H9 (cell line): ENCODE measurements around the gene PCDHB8. TPM values are rescaled to one million over a fixed set of nuclear protein-coding genes. Genes with fewer than 3 reads are reported as not detected.
"Not testable (repeated sequence)": the region's sequence is repeated elsewhere in the genome, so short reads cannot be mapped to it uniquely, and the experiment has no call there.

ENCODE experiments used
- DNase-seq: peaks from one replicate; pipeline ENCODE4 v3.0.0-alpha.2; 2017
- H2AFZ ChIP-seq: one replicate; pipeline ENCODE4 v1.6.1; 2013; ENCODE audit warnings: mild to moderate bottlenecking, low read length, control low read depth, moderate library complexity
- H2AK5ac ChIP-seq: 2 replicates; pipeline ENCODE4 v1.6.1; 2013; ENCODE audit warnings: low read length, control low read depth, mixed read lengths; ENCODE audit not compliant: insufficient read length
- H2BK120ac ChIP-seq: one replicate; pipeline ENCODE4 v1.6.1; 2013; ENCODE audit warnings: low read depth, mild to moderate bottlenecking, low read length, control low read depth, inconsistent platforms; ENCODE audit not compliant: poor library complexity, severe bottlenecking
- H2BK12ac ChIP-seq: 2 replicates; pipeline ENCODE4 v1.6.1; 2013; ENCODE audit warnings: low read length, control low read depth, mixed read lengths, low read depth; ENCODE audit not compliant: insufficient read length
- H2BK15ac ChIP-seq: 2 replicates; pipeline ENCODE4 v1.6.1; 2013; ENCODE audit warnings: low read depth, low read length, control low read depth
- H2BK20ac ChIP-seq: one replicate; pipeline ENCODE4 v1.6.1; 2013; ENCODE audit warnings: low read depth, mild to moderate bottlenecking, low read length, control low read depth, inconsistent platforms; ENCODE audit not compliant: poor library complexity, severe bottlenecking
- H2BK5ac ChIP-seq: 2 replicates; pipeline ENCODE4 v1.6.1; 2013; ENCODE audit warnings: low read length, control low read depth, mixed read lengths; ENCODE audit not compliant: insufficient read length
- H3K14ac ChIP-seq: 2 replicates; pipeline ENCODE4 v1.6.1; 2013; ENCODE audit warnings: low read length, control low read depth; ENCODE audit not compliant: insufficient read depth
- H3K18ac ChIP-seq: 2 replicates; pipeline ENCODE4 v1.6.1; 2013; ENCODE audit warnings: low read depth, mild to moderate bottlenecking, mixed read lengths, low read length, control low read depth; ENCODE audit not compliant: insufficient read length
- H3K23ac ChIP-seq: 2 replicates; pipeline ENCODE4 v1.6.1; 2013; ENCODE audit warnings: low read length, control low read depth, mixed read lengths, low read depth; ENCODE audit not compliant: insufficient read length
- H3K23me2 ChIP-seq: 2 replicates; pipeline ENCODE4 v1.6.1; 2013; ENCODE audit warnings: low read depth, mild to moderate bottlenecking, mixed read lengths, low read length, control low read depth; ENCODE audit not compliant: insufficient read length, poor library complexity, severe bottlenecking
- H3K27ac ChIP-seq: 2 replicates; pipeline ENCODE4 v1.5.1; 2013; ENCODE audit warnings: low read length, control low read depth, mixed read lengths, low read depth; ENCODE audit not compliant: insufficient read length
- H3K27me3 ChIP-seq: 2 replicates; pipeline ENCODE4 v1.6.1; 2013; ENCODE audit warnings: low read length, control low read depth, inconsistent platforms; ENCODE audit not compliant: insufficient read depth
- H3K4ac ChIP-seq: 2 replicates; pipeline ENCODE4 v1.6.1; 2013; ENCODE audit warnings: low read depth, mild to moderate bottlenecking, control low read depth, inconsistent platforms, low read length, moderate library complexity
- H3K4me1 ChIP-seq: 2 replicates; pipeline ENCODE4 v1.6.1; 2013; ENCODE audit warnings: low read length, control low read depth, inconsistent platforms; ENCODE audit not compliant: insufficient read depth
- H3K4me2 ChIP-seq: 2 replicates; pipeline ENCODE4 v1.6.1; 2013; ENCODE audit warnings: low read length, control low read depth, mixed read lengths; ENCODE audit not compliant: insufficient read length, insufficient read depth
- H3K56ac ChIP-seq: 2 replicates; pipeline ENCODE4 v1.6.1; 2013; ENCODE audit warnings: low read depth, mild to moderate bottlenecking, mixed read lengths, low read length, control low read depth; ENCODE audit not compliant: insufficient read length
- H3K79me1 ChIP-seq: 2 replicates; pipeline ENCODE4 v1.6.1; 2013; ENCODE audit warnings: low read depth, mild to moderate bottlenecking, moderate library complexity, low read length, control low read depth, inconsistent platforms; ENCODE audit not compliant: insufficient read depth, poor library complexity, severe bottlenecking
- H3K79me2 ChIP-seq: 2 replicates; pipeline ENCODE4 v1.6.1; 2013; ENCODE audit warnings: low read length, control low read depth, inconsistent platforms; ENCODE audit not compliant: insufficient read depth
- H3K9ac ChIP-seq: 2 replicates; pipeline ENCODE4 v1.6.1; 2013; ENCODE audit warnings: low read length, control low read depth, mixed read lengths; ENCODE audit not compliant: insufficient read length; ENCODE audit errors: extremely low read depth
- H3K9me3 ChIP-seq: one replicate; pipeline ENCODE4 v1.6.1; 2013; ENCODE audit warnings: low read depth, low read length, inconsistent platforms; ENCODE audit not compliant: control insufficient read depth
- H3T11ph ChIP-seq: one replicate; pipeline ENCODE4 v1.6.1; 2013; ENCODE audit warnings: mild to moderate bottlenecking, low read length, control low read depth, inconsistent platforms
- H4K20me1 ChIP-seq: one replicate; pipeline ENCODE4 v1.6.1; 2013; ENCODE audit not compliant: control insufficient read depth, insufficient read length, insufficient read depth
- H4K5ac ChIP-seq: 2 replicates; pipeline ENCODE4 v1.6.1; 2013; ENCODE audit warnings: low read depth, mild to moderate bottlenecking, mixed read lengths, low read length, control low read depth; ENCODE audit not compliant: insufficient read length
- H4K8ac ChIP-seq: replicated peaks from 2 replicates; pipeline ENCODE4 v1.6.1; 2013; ENCODE audit warnings: low read length, control low read depth, mixed read lengths, low read depth; ENCODE audit not compliant: insufficient read length
- H4K91ac ChIP-seq: 2 replicates; pipeline ENCODE4 v1.6.1; 2013; ENCODE audit warnings: low read depth, mild to moderate bottlenecking, moderate library complexity, mixed read lengths, low read length, control low read depth; ENCODE audit not compliant: insufficient read length
- H3K27ac Mint-ChIP-seq, 3 experiments: 2 replicates in 2 of 3; 3 replicates in 1 of 3; pipeline ENCODE4 v1.8.0; 2020 to 2021; ENCODE audit warnings: mixed read lengths in 3 of 3, mild to moderate bottlenecking in 1 of 3, moderate library complexity in 1 of 3
- H3K27me3 Mint-ChIP-seq: 2 replicates; pipeline ENCODE4 v1.8.0; 2021; ENCODE audit warnings: low read depth, mild to moderate bottlenecking, moderate library complexity, mixed read lengths
- H3K36me3 Mint-ChIP-seq, 3 experiments: 2 replicates in 2 of 3; 3 replicates in 1 of 3; pipeline ENCODE4 v1.8.0; 2020 to 2021; ENCODE audit warnings: low read depth in 3 of 3, mixed read lengths in 3 of 3; ENCODE audit not compliant: insufficient read depth in 1 of 3
- H3K4me1 Mint-ChIP-seq, 2 experiments: 2 replicates each; pipeline ENCODE4 v1.8.0; 2020; ENCODE audit warnings: mixed read lengths in 2 of 2
- H3K4me3 Mint-ChIP-seq, 2 experiments: 2 replicates in 1 of 2; 3 replicates in 1 of 2; pipeline ENCODE4 v1.8.0; 2020 to 2021; ENCODE audit warnings: mild to moderate bottlenecking in 2 of 2, mixed read lengths in 2 of 2, moderate library complexity in 1 of 2
- H3K9me3 Mint-ChIP-seq, 2 experiments: 2 replicates in 1 of 2; 3 replicates in 1 of 2; pipeline ENCODE4 v1.8.0; 2020; ENCODE audit warnings: mild to moderate bottlenecking in 2 of 2, mixed read lengths in 2 of 2, moderate library complexity in 1 of 2
- WGBS: extraction: QIAGEN DNeasy Blood & Tissue Kit; methylation state at CpG from one replicate; pipeline ENCODE4 v1.1.7; 2013; ENCODE audit warnings: missing lambda C conversion rate, low lambda C conversion rate, mixed read lengths; ENCODE audit not compliant: insufficient read length; ENCODE audit errors: extremely low coverage; 5-methylcytosine and 5-hydroxymethylcytosine counted together
- total RNA-seq: library from RNA; stranded (reverse); gene quantifications from 2 replicates; pipeline ENCODE4 v1.2.1, GENCODE V29; 2021
- TF ChIP-seq, protein P1 (sequence below): fragments of 200-600 bp; sonication (generic); conservative IDR thresholded peaks from 3 replicates; pipeline ENCODE4 v1.8.0; 2021; ENCODE audit warnings: antibody characterized with exemption, mild to moderate bottlenecking

Gene PCDHB8
- total RNA-seq, 1 experiment from 2014 or later: 0.57 TPM

DNA sequence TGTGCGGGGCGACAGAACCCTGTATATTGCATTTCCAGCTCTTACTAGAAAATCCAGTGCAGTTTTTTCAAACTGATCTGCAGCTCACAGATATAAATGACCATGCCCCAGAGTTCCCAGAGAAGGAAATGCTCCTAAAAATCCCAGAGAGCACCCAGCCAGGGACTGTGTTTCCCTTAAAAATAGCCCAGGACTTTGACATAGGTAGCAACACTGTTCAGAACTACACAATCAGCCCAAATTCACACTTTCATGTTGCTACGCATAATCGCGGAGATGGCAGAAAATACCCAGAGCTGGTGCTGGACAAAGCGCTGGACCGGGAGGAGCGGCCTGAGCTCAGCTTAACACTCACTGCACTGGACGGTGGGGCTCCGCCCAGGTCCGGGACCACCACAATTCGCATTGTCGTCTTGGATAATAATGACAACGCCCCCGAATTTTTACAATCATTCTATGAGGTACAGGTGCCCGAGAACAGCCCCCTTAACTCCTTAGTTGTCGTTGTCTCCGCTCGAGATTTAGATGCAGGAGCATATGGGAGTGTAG lies 41.8 kb upstream of the PCDHB8 start:
- no peak overlapping the region for H3K27ac ChIP-seq
- H3K23ac ChIP-seq: no peak overlapping the region
- Mint-ChIP-seq H3K27ac (no peak overlapping the region), H3K4me3 (peak overlapping the region in 1 of 2 experiments; percentile 63; a peak in 2 of 5 replicates), H3K27me3 (peaks cover 2% of the 10 kb centered on the region; the same call in 1 of the 2 replicates), H3K4me1 (peaks cover 4 to 7% of the 10 kb centered on the region in 2 experiments; a peak in 2 of 4 replicates), H3K9me3 (peaks cover 43 to 55% of the 10 kb centered on the region in 2 experiments), H3K36me3 (peaks cover 16 to 44% (median 20%) of the 10 kb centered on the region in 3 experiments)
- H3K9me3 ChIP-seq: no peaks in the 10 kb centered on the region
- H2AK5ac ChIP-seq: no peak overlapping the region
- peak overlapping the region; percentile 78 for H2BK20ac ChIP-seq
- H3K79me2 ChIP-seq: no peaks in the 10 kb centered on the region
- no peak overlapping the region for H3K18ac ChIP-seq
- H2BK12ac ChIP-seq: no peak overlapping the region
- H3K4ac ChIP-seq: no peak overlapping the region; the same call in 1 of the 2 replicates
- no peak for DNase-seq
- H3K23me2 ChIP-seq: peaks cover 6% of the 10 kb centered on the region
- peak overlapping the region; percentile 84 for H3T11ph ChIP-seq
- no peaks in the 10 kb centered on the region for H4K20me1 ChIP-seq
- no peak overlapping the region for H4K5ac ChIP-seq
- no peaks in the 10 kb centered on the region for H3K4me1 ChIP-seq
- no peak overlapping the region for H2BK5ac ChIP-seq
- WGBS: no CpG with 5 or more reads among the region's 19 CpGs
- TF ChIP-seq, protein P1, sequence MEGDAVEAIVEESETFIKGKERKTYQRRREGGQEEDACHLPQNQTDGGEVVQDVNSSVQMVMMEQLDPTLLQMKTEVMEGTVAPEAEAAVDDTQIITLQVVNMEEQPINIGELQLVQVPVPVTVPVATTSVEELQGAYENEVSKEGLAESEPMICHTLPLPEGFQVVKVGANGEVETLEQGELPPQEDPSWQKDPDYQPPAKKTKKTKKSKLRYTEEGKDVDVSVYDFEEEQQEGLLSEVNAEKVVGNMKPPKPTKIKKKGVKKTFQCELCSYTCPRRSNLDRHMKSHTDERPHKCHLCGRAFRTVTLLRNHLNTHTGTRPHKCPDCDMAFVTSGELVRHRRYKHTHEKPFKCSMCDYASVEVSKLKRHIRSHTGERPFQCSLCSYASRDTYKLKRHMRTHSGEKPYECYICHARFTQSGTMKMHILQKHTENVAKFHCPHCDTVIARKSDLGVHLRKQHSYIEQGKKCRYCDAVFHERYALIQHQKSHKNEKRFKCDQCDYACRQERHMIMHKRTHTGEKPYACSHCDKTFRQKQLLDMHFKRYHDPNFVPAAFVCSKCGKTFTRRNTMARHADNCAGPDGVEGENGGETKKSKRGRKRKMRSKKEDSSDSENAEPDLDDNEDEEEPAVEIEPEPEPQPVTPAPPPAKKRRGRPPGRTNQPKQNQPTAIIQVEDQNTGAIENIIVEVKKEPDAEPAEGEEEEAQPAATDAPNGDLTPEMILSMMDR: no peak
- no peak overlapping the region for H3K56ac ChIP-seq
- H3K79me1 ChIP-seq: no peaks in the 10 kb centered on the region
- peak overlapping the region; percentile 93; the same call in 1 of the 2 replicates for H3K14ac ChIP-seq
- no peak overlapping the region for H2AFZ ChIP-seq
- H4K8ac ChIP-seq: no peak overlapping the region
- H4K91ac ChIP-seq: no peak overlapping the region
- no peak overlapping the region for H3K9ac ChIP-seq
- H3K27me3 ChIP-seq: no peaks in the 10 kb centered on the region
- no peak overlapping the region for H3K4me2 ChIP-seq
- peak overlapping the region; percentile 87 for H2BK120ac ChIP-seq
- H2BK15ac ChIP-seq: no peak overlapping the region

DNA sequence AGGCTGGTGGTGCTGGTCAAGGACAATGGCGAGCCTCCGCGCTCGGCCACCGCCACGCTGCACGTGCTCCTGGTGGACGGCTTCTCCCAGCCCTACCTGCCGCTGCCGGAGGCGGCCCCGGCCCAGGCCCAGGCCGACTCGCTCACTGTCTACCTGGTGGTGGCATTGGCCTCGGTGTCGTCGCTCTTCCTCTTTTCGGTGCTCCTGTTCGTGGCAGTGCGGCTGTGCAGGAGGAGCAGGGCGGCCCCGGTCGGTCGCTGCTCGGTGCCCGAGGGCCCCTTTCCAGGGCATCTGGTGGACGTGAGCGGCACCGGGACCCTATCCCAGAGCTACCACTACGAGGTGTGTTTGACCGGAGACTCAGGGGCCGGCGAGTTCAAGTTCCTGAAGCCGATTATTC lies 40.2 kb upstream of the PCDHB8 start:
- not testable (repeated sequence) for H3K4me1 ChIP-seq, H2BK120ac ChIP-seq, H2AK5ac ChIP-seq, H2BK15ac ChIP-seq, H2BK5ac ChIP-seq, H3K23me2 ChIP-seq, H3K14ac ChIP-seq, H3K79me1 ChIP-seq, H3K23ac ChIP-seq, H3K27me3 ChIP-seq, H3K4ac ChIP-seq, H3K4me3 Mint-ChIP-seq, H4K91ac ChIP-seq, H3K27me3 Mint-ChIP-seq, H4K5ac ChIP-seq, H4K20me1 ChIP-seq, H3K18ac ChIP-seq, H3K27ac Mint-ChIP-seq, H3K9ac ChIP-seq, DNase-seq, H2AFZ ChIP-seq, H3K4me1 Mint-ChIP-seq, H3K27ac ChIP-seq, H3T11ph ChIP-seq, H3K9me3 ChIP-seq, H4K8ac ChIP-seq, H2BK12ac ChIP-seq, H3K79me2 ChIP-seq, H2BK20ac ChIP-seq, H3K56ac ChIP-seq, H3K4me2 ChIP-seq
- Mint-ChIP-seq H3K9me3 (peaks cover 43 to 51% of the 10 kb centered on the region in 2 experiments), H3K36me3 (peaks cover 16 to 44% (median 20%) of the 10 kb centered on the region in 3 experiments)
- WGBS: no CpG with 5 or more reads among the region's 34 CpGs
